HCT116 (cell line): ENCODE data around the gene SLC16A11. TPM values are rescaled to one million over a fixed set of nuclear protein-coding genes. Genes with fewer than 3 reads are reported as not detected.

ENCODE experiments used
- ATAC-seq: fragments of 200-7000 bp; cut with Tn5 transposase; 2 replicates; pipeline ENCODE4 v1.9.1; 2020; ENCODE audit warnings: mild to moderate bottlenecking, moderate library complexity
- BruUV-seq: library from RNA; stranded (reverse); fragments of 400-500 nt; replicated peaks from 2 replicates; lab custom pipeline; 2021; lab: Mats Ljungman, UMichigan
- CTCF ChIA-PET: fragments of 300-600 bp; sonication (Branson Sonifier 250); formaldehyde crosslinking; loops from one replicate; lab custom pipeline; 2021; ENCODE audit warnings: antibody characterized with exemption; lab: Charles Lee
- POLR2A ChIA-PET: fragments of 300-600, 350-600 bp; sonication (Branson Sonifier 250); formaldehyde crosslinking; loops from one replicate; lab custom pipeline; 2021; ENCODE audit warnings: antibody characterized with exemption; lab: Charles Lee
- RAD21 ChIA-PET, 2 experiments: fragments of 300-600 bp; sonication (Branson Sonifier 250); formaldehyde crosslinking; loops; one replicate each; lab custom pipeline; 2023; ENCODE audit warnings: low total read pairs in 2 of 2; ENCODE audit not compliant: uncharacterized antibody in 2 of 2, unreplicated experiment in 2 of 2, low non-redundant PET in 1 of 2; lab: Charles Lee
- DNase-seq: peaks from one replicate; pipeline ENCODE4 v3.0.0-alpha.2; 2010; ENCODE audit warnings: low read depth, low spot score
- H2AFZ ChIP-seq: fragments of 200-600 bp; shearing (Covaris generic), sonication (generic); 2 replicates; pipeline ENCODE4 v1.6.1; 2017; ENCODE audit warnings: low read depth, mixed run types, mixed read lengths, antibody characterized with exemption, low read length; ENCODE audit not compliant: poor library complexity, severe bottlenecking
- H3K27ac ChIP-seq: 2 replicates; pipeline ENCODE4 v1.5.1; 2012; ENCODE audit warnings: low read depth, low read length
- H3K27me3 ChIP-seq: fragments of 200-600 bp; sonication (generic); 2 replicates; pipeline ENCODE4 v1.6.1; 2016; ENCODE audit warnings: mixed run types, low read length, mixed read lengths; ENCODE audit not compliant: insufficient read depth
- H3K36me3 ChIP-seq, 2 experiments: fragments of 200-500 bp in 1 of 2; fragments of 200-600 bp in 1 of 2; sonication (Bioruptor generic) in 1 of 2; sonication (generic) in 1 of 2; 2 replicates each; pipeline versions ENCODE4 v1.5.1 to v1.6.1; 2014 to 2016; ENCODE audit warnings: low read length in 2 of 2, inconsistent platforms in 1 of 2, mixed read lengths in 1 of 2, mixed run types in 1 of 2; ENCODE audit not compliant: insufficient read depth in 2 of 2, control insufficient read depth in 1 of 2
- H3K4me1 ChIP-seq, 2 experiments: fragments of 200-600 bp in 1 of 2; sonication (generic) in 1 of 2; 2 replicates each; pipeline versions ENCODE4 v1.5.1 to v1.6.1; 2012 to 2017; ENCODE audit warnings: low read length in 2 of 2, inconsistent platforms in 1 of 2, mild to moderate bottlenecking in 1 of 2, mixed read lengths in 1 of 2, mixed run types in 1 of 2, moderate library complexity in 1 of 2; ENCODE audit not compliant: insufficient read depth in 2 of 2, control insufficient read depth in 1 of 2
- H3K4me2 ChIP-seq: fragments of 200-600 bp; sonication (generic); 2 replicates; pipeline ENCODE4 v1.6.1; 2017; ENCODE audit warnings: mixed run types, low read length, mixed read lengths
- H3K4me3 ChIP-seq, 2 experiments: fragments of 200-600 bp in 1 of 2; sonication (generic) in 1 of 2; replicated peaks in 1 of 2; 2 replicates each; pipeline ENCODE4 v1.5.1; 2011 to 2016; ENCODE audit warnings: low read length in 2 of 2, control low read depth in 1 of 2, low read depth in 1 of 2, mild to moderate bottlenecking in 1 of 2, mixed read lengths in 1 of 2, mixed run types in 1 of 2
- H3K79me2 ChIP-seq: fragments of 200-600 bp; sonication (generic); 2 replicates; pipeline ENCODE4 v1.6.1; 2017; ENCODE audit warnings: mild to moderate bottlenecking, mixed run types, low read length, moderate library complexity, mixed read lengths; ENCODE audit not compliant: insufficient read depth
- H3K9ac ChIP-seq: fragments of 200-600 bp; sonication (generic); 2 replicates; pipeline ENCODE4 v1.6.1; 2016; ENCODE audit warnings: low read length, mixed read lengths
- H3K9me2 ChIP-seq: fragments of 200-600 bp; sonication (generic), shearing (Covaris generic); 2 replicates; pipeline ENCODE4 v1.6.1; 2017; ENCODE audit warnings: mixed run types, mild to moderate bottlenecking, moderate library complexity; ENCODE audit not compliant: insufficient read depth
- H3K9me3 ChIP-seq, 2 experiments: fragments of 200-500 bp in 1 of 2; fragments of 200-600 bp in 1 of 2; sonication (Bioruptor generic) in 1 of 2; sonication (generic) in 1 of 2; 2 replicates each; pipeline ENCODE4 v1.6.1; 2014 to 2017; ENCODE audit warnings: low read length in 2 of 2, mixed read lengths in 2 of 2, inconsistent platforms in 1 of 2, low read depth in 1 of 2, mild to moderate bottlenecking in 1 of 2, mixed run types in 1 of 2, moderate library complexity in 1 of 2; ENCODE audit not compliant: control insufficient read depth in 1 of 2, insufficient read depth in 1 of 2
- H4K20me1 ChIP-seq: fragments of 200-600 bp; sonication (generic), shearing (Covaris generic); 2 replicates; pipeline ENCODE4 v1.6.1; 2017; ENCODE audit warnings: mixed run types, mild to moderate bottlenecking, moderate library complexity; ENCODE audit not compliant: insufficient read depth
- ATF3 ChIP-seq: IDR thresholded peaks from 2 replicates; pipeline ENCODE4 v1.6.1; 2012
- CBX3 ChIP-seq: IDR thresholded peaks from 2 replicates; pipeline ENCODE4 v1.6.1; 2012; ENCODE audit warnings: low read depth
- CEBPB ChIP-seq: IDR thresholded peaks from 2 replicates; pipeline ENCODE4 v1.6.1; 2012; ENCODE audit warnings: low read depth
- CTCF ChIP-seq, 3 experiments: fragments of 200-600 bp in 1 of 3; sonication (generic) in 1 of 3; IDR thresholded peaks in 2 of 3; conservative IDR thresholded peaks in 1 of 3; 2 replicates each; pipeline ENCODE4 v1.5.1; 2012 to 2017; ENCODE audit warnings: low read depth in 2 of 3, low read length in 2 of 3, antibody characterized with exemption in 1 of 3, borderline replicate concordance in 1 of 3, control low read depth in 1 of 3, mild to moderate bottlenecking in 1 of 3, mixed read lengths in 1 of 3, mixed run types in 1 of 3, moderate library complexity in 1 of 3; ENCODE audit not compliant: insufficient read depth in 1 of 3
- EGR1 ChIP-seq: IDR thresholded peaks from 2 replicates; pipeline ENCODE4 v1.6.1; 2012; ENCODE audit warnings: low read depth
- ELF1 ChIP-seq: IDR thresholded peaks from 2 replicates; pipeline ENCODE4 v1.6.1; 2012; ENCODE audit warnings: low read depth, borderline replicate concordance
- EZH2 ChIP-seq: fragments of 200-600 bp; sonication (generic); IDR thresholded peaks from 2 replicates; pipeline ENCODE4 v1.6.1; 2017; ENCODE audit warnings: antibody characterized with exemption, mixed run types
- EZH2phosphoT487 ChIP-seq: fragments of 200-600 bp; IDR thresholded peaks from 2 replicates; pipeline ENCODE4 v1.6.1; 2018; ENCODE audit warnings: antibody characterized with exemption, borderline replicate concordance
- FOSL1 ChIP-seq: IDR thresholded peaks from 2 replicates; pipeline ENCODE4 v1.6.1; 2012; ENCODE audit warnings: low read depth
- MAX ChIP-seq: IDR thresholded peaks from 2 replicates; pipeline ENCODE4 v1.6.1; 2012
- POLR2A ChIP-seq: IDR thresholded peaks from 2 replicates; pipeline ENCODE4 v1.7.0; 2011; ENCODE audit warnings: borderline replicate concordance; ENCODE audit not compliant: insufficient read depth, insufficient read length; ENCODE audit errors: extremely low read depth
- POLR2AphosphoS5 ChIP-seq: IDR thresholded peaks from 2 replicates; pipeline ENCODE4 v1.6.1; 2011; ENCODE audit warnings: mild to moderate bottlenecking, low read depth, low read length, moderate library complexity
- RAD21 ChIP-seq: IDR thresholded peaks from 2 replicates; pipeline ENCODE4 v1.6.1; 2012; ENCODE audit warnings: low read depth, mild to moderate bottlenecking
- REST ChIP-seq: IDR thresholded peaks from 2 replicates; pipeline ENCODE4 v1.6.1; 2012; ENCODE audit warnings: low read depth
- SIN3A ChIP-seq: IDR thresholded peaks from 2 replicates; pipeline ENCODE4 v1.6.1; 2012; ENCODE audit warnings: low read depth
- SP1 ChIP-seq: IDR thresholded peaks from 2 replicates; pipeline ENCODE4 v1.6.1; 2012; ENCODE audit warnings: low read depth
- SRF ChIP-seq: IDR thresholded peaks from 2 replicates; pipeline ENCODE4 v1.6.1; 2012; ENCODE audit warnings: low read depth
- TCF7L2 ChIP-seq: IDR thresholded peaks from 2 replicates; pipeline ENCODE4 v1.7.0; 2011; ENCODE audit warnings: borderline replicate concordance, inconsistent platforms; ENCODE audit not compliant: insufficient read depth, insufficient read length; ENCODE audit errors: extremely low read depth
- ZBTB33 ChIP-seq: IDR thresholded peaks from 2 replicates; pipeline ENCODE4 v1.6.1; 2011; ENCODE audit warnings: mild to moderate bottlenecking, low read length, moderate library complexity; ENCODE audit not compliant: insufficient replicate concordance; ENCODE audit errors: extremely low read depth
- ZNF274 ChIP-seq: fragments of 200-500 bp; sonication (Bioruptor generic); IDR thresholded peaks from 2 replicates; pipeline ENCODE4 v1.6.1; 2014; ENCODE audit warnings: mild to moderate bottlenecking, low read depth, low read length, inconsistent platforms
- intact Hi-C: fragments of 100-400 bp; cut with micrococcal nuclease; formaldehyde crosslinking; loops from 2 replicates; pipeline ENCODE4 v1.10.0; 2022
- total RNA-seq: library from RNA; stranded (reverse); gene quantifications from one replicate; pipeline ENCODE4 v1.2.1, GENCODE V29; 2021; ENCODE audit not compliant: unreplicated experiment

Gene SLC16A11
- total RNA-seq, 1 experiment from 2014 or later, result not detected

GRCh38 chr17:7067198-7067597 lies 23.3 kb upstream of the SLC16A11 start:
- Histone ChIP-seq H3K9me3 (no peaks in the 10 kb centered on the region), H3K27ac (no peak overlapping the region), H3K4me3 (no peak overlapping the region), H3K79me2 (no peaks in the 10 kb centered on the region), H3K9ac (no peak overlapping the region), H2AFZ (no peak overlapping the region), H3K36me3 (no peaks in the 10 kb centered on the region), H3K9me2 (no peaks in the 10 kb centered on the region), H3K27me3 (peaks cover 4% of the 10 kb centered on the region; the same call in 1 of the 2 replicates), H4K20me1 (no peaks in the 10 kb centered on the region), H3K4me1 (peaks cover 0 to 5% of the 10 kb centered on the region in 2 experiments; a peak in 2 of 4 replicates), H3K4me2 (no peak overlapping the region)
- intact Hi-C loops, result no loop called here
- ChIA-PET POLR2A (no interaction called here), RAD21 (no interaction called here), CTCF (no interaction called here)
- no peak for DNase-seq
- no TSS peak for BruUV-seq
- ATAC-seq, result no peak
- TF ChIP-seq ELF1 (no peak), ZBTB33 (no peak), SRF (no peak), EZH2 (no peak), POLR2AphosphoS5 (no peak), RAD21 (no peak), POLR2A (no peak), REST (no peak), MAX (no peak), SIN3A (no peak), ZNF274 (no peak), SP1 (no peak), TCF7L2 (no peak), EZH2phosphoT487 (no peak), CBX3 (no peak), CEBPB (no peak), FOSL1 (no peak), CTCF (IDR thresholded peaks at IDR 0.05 in 2 of 3, conservative IDR thresholded peaks at IDR 0.05 in 1 of 3; ENCODE audit: borderline replicate concordance in 1 of 3, insufficient read depth in 1 of 3, low read depth in 2 of 3, low read length in 2 of 3) (no peak), EGR1 (no peak), ATF3 (no peak)
